SIG-M5 (cell line): ENCODE measurements around the gene NEK11.

Experiments
- DNase-seq: peaks from one replicate; lab custom pipeline; 2025; lab: John Stamatoyannopoulos, UW

NEK11 gene, protein sequence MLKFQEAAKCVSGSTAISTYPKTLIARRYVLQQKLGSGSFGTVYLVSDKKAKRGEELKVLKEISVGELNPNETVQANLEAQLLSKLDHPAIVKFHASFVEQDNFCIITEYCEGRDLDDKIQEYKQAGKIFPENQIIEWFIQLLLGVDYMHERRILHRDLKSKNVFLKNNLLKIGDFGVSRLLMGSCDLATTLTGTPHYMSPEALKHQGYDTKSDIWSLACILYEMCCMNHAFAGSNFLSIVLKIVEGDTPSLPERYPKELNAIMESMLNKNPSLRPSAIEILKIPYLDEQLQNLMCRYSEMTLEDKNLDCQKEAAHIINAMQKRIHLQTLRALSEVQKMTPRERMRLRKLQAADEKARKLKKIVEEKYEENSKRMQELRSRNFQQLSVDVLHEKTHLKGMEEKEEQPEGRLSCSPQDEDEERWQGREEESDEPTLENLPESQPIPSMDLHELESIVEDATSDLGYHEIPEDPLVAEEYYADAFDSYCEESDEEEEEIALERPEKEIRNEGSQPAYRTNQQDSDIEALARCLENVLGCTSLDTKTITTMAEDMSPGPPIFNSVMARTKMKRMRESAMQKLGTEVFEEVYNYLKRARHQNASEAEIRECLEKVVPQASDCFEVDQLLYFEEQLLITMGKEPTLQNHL

GRCh38 chr3:131026321-131027151, at the start of gene NEK11, which contains the start of gene ASTE1:
Gene NEK11 (plus strand): TSS chr3:131026877. CDS start chr3:131029709, 2,832 bp downstream.
Gene ASTE1 (minus strand): TSS chr3:131026825. CDS start chr3:131025306, 1,519 bp downstream.
- peak; percentile 41 for DNase-seq

DNA sequence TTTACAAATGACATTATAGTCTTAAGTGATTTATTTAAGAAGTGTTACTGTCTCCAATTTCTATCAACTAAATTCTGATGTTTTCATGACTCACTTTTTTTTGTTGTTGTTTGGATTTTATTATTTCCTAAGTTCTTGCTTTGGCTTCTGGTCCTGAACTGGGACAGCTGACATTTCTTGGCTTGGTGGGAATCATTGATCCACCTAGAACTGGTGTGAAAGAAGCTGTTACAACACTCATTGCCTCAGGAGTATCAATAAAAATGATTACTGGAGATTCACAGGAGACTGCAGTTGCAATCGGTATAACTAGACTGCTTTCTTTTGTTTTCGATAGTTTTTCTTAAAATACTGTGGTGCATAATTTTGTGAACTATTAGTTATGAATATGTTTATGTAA, 47.6 kb upstream of the NEK11 start:
- DNase-seq: no peak

- no peak for DNase-seq
Measured at GRCh38 chr3:130981469-130981868, 45.2 kb upstream of the NEK11 start.

DNA sequence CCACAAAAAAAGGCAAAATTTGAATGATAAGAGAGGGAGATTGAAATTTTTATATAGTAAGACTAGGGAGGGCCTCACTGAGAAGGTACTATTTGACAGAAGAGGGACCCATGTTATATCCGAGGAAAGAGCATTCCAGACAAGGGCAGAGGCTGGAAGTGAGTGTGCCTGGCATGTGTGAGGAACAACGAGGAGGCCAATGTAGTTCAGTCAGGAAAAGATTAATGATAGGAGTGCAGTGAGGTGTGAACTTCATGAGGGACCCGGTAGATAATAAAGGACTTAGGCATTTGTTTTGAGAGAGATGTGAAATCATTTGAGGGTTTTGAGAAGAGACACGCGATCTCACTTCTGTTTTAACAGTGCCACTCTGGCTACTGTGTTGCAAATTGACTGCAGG, 36.4 kb upstream of the NEK11 start:
- DNase-seq: no peak

GRCh38 chr3:130991126-130991525, 35.6 kb upstream of the NEK11 start:
- no peak for DNase-seq

DNA sequence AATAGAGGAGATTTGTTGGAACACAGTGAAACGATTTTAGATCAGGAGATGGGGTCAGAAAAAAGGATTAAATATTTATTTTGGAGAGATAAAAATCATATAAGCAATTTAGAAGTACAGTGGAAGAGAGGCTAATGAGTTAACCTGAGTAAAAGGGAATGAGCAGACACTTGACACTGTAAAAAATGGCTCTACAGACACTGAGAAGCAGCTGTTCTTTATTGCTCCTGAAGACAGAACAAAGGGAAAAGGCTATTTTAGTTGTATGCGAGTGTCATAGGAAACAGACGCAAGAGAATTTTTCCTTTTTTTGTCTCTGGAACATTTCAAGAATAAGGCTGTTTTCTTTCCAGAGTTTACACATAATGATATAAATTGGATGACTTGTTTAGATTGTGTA, 34.3 kb upstream of the NEK11 start:
- no peak for DNase-seq

GRCh38 chr3:130997289-130997688, 29.4 kb upstream of the NEK11 start:
- DNase-seq: no peak

- no peak for DNase-seq
Measured at GRCh38 chr3:131001071-131001470, 25.6 kb upstream of the NEK11 start.

GRCh38 chr3:131004603-131005002, 22.1 kb upstream of the NEK11 start:
- no peak for DNase-seq

- DNase-seq: no peak
Measured at GRCh38 chr3:131007256-131007655, 19.4 kb upstream of the NEK11 start.

- no peak for DNase-seq
Measured at GRCh38 chr3:131007782-131008181, 18.9 kb upstream of the NEK11 start.

- no peak for DNase-seq
Measured at GRCh38 chr3:131008326-131008725, 18.4 kb upstream of the NEK11 start.

DNA sequence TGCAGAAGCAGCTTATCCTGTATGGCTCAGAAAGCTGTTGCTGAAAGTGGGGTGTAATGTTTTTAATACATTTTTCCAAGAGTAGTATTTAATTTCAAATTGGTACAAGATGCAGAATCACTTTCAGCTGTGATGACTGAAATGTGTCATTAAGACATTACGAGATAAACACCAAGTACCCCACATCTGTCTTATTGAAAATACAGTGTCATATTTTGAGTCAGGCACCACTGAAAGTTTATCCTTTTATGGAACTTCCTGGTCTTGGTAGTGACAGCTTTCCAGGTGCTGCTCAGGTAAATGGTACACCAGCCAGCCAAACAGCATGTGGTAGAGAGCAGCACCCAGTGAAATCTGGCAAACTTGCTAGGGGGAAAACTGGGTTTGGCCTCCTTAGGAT, 17.0 kb upstream of the NEK11 start:
- DNase-seq: no peak

- no peak for DNase-seq
Measured at GRCh38 chr3:131018970-131019369, 7.7 kb upstream of the NEK11 start.

DNA sequence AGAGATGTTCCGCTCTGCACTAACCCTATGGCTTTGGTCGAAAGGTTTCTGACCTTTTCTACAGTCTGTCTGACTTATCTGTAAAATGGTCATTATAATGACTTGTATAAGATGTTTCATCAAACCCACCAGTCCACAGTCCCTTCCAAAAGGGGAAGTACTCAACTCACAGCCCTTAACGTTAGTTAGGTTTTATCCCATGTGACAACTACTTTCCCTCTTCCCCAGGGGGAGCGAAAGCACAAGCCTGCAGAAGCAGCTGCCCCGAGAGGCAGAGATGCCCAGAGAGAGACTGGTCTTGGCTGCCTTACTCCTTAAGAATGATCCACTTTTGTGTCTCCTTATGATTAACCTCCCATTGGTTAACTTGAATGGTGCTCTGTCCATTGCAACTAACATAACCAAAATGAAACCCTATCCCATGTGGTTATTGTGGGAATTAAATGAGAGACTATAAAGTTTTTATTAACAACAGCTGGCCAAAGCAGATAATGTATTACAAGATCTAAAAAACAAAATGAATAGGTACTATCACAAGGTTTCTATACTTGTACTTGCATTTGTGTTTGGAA, 6.5 kb upstream of the NEK11 start:
- DNase-seq: peak; percentile 24

- DNase-seq: no peak
Measured at GRCh38 chr3:131025539-131025938, 1.1 kb upstream of the NEK11 start.

DNA sequence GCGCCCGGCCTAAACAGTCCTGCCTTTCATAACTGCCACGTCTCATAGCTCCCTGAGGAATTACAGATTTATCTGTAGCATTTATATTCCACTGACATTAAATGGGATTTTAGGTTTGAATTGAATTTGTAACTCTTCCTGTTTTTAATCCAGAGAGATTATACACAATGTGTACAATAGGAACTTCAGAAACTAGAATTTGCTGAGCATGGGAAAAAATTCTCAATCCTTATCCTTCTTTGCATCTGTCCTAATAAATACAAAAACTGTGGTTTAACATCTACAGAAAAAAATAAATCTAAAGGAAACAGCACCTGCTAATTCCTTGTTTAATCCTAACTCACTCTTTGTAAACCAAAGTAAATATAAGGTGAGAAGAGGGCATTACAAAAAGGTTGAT, 2.2 kb downstream of the NEK11 start:
- no peak for DNase-seq

- DNase-seq: no peak
Measured at GRCh38 chr3:131031660-131032059, 5.0 kb downstream of the NEK11 start.

DNA sequence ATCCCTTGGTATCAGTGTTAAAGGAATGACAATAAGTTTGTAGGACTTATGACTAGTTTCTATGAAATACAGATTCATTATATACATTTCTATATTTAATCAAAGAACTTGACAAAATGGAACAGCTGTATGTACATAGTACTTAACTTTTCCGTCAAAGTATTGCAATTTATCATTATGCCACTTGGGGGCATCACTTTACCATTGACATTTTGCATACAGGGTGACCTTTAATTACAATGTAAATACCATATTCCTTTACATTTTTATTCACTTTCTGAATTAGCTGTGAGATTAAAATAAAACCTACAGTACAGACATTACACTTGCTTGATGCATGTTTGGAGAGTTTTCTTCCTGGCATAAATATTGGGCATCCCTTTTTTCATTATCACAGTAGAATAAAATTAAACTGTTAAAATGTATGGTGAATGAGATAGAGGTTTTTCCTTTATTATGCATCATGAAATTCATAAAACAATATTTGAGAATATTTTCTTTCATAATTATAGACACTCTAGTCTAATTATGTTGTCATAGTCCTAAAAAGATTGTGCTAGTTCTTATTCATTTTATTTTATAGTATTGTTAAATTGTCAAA, 6.9 kb downstream of the NEK11 start:
- DNase-seq: no peak

DNA sequence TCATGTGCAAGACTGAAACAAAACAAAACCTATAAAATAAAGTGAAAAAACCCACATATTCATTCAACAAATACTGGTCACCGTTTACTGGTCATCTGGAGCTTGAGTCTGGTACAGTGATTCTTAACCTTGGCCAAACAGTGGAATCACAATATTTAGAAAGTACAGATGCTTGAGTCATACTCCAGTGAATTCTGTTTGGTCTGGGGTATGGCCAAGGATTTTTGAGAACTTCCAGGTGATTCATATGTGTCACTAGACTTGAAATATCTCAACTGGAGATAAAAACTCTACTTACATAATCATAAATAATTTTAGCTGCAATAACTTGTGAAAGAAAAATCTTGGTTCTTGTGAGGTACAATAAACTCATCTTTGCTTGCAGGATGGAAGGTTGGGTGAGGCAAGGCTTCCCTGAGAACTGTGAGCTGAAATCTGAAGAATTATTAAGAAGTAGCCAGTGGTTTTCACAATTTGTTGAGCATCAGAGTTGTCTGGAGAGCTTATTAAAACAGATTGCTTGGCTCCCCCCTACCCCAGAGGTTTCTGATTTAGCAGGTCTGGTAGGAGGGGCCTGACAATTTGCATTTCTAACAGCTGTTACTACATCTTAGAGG, 9.6 kb downstream of the NEK11 start:
- DNase-seq: no peak

DNA sequence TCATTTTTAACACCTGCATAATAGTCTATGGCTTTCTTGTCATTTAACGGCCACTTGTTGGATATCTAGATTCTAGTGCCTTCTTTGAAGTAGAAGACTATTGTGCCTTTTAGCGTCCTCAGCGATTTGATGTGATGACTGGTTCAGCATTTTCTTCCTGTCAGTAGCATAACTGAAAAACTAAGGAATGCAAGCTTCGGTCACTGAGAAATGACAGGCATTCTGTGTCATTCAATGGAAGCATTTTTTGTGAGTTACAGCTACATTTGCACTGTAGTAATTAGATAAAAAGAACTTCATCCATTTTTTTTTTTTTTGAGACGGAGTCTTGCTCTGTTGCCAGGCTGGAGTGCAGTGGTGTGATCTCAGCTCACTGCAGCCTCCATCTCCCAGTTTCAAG, 10.3 kb downstream of the NEK11 start:
- no peak for DNase-seq
